Effector memory CD8-positive, alpha-beta T cell (primary cell): ENCODE data around the gene FBXL14.

ENCODE experiments used
- ATAC-seq: fragments of 150-1000 bp; cut with Tn5 transposase; replicated peaks from 2 replicates; pipeline ENCODE4 v1.10.0; 2021; ENCODE audit warnings: mild to moderate bottlenecking, moderate library complexity
- DNase-seq, 3 experiments: peaks; one replicate each; pipeline ENCODE4 v3.0.0; 2021
- H3K27ac Mint-ChIP-seq, 2 donors: one replicate each; pipeline ENCODE4 v1.8.0; 2022; ENCODE audit warnings: mild to moderate bottlenecking in 2 of 2, mixed read lengths in 2 of 2, moderate library complexity in 2 of 2
- H3K27me3 Mint-ChIP-seq, 2 donors: one replicate each; pipeline ENCODE4 v1.8.0; 2022; ENCODE audit warnings: mixed read lengths in 2 of 2
- H3K36me3 Mint-ChIP-seq: one replicate; pipeline ENCODE4 v1.8.0; 2022; ENCODE audit warnings: mild to moderate bottlenecking, moderate library complexity, mixed read lengths; ENCODE audit not compliant: insufficient read depth
- H3K4me1 Mint-ChIP-seq, 2 donors: one replicate each; pipeline ENCODE4 v1.8.0; 2022; ENCODE audit warnings: low read depth in 2 of 2, mixed read lengths in 2 of 2
- H3K4me3 Mint-ChIP-seq, 2 donors: one replicate each; pipeline ENCODE4 v1.8.0; 2022; ENCODE audit warnings: mild to moderate bottlenecking in 2 of 2, mixed read lengths in 2 of 2, moderate library complexity in 2 of 2
- H3K9me3 Mint-ChIP-seq, 2 donors: one replicate each; pipeline ENCODE4 v1.8.0; 2022; ENCODE audit warnings: mixed read lengths in 2 of 2

FBXL14 gene

GRCh38 chr12:1528791-1529190 lies 65.6 kb downstream of the FBXL14 start:
- DNase-seq, result no peak
- H3K27me3 Mint-ChIP-seq, result peaks cover 78 to 88% of the 10 kb centered on the region in 2 donors
- no peak for ATAC-seq
- H3K27ac Mint-ChIP-seq, result no peak overlapping the region
- H3K36me3 Mint-ChIP-seq, result peaks cover 20% of the 10 kb centered on the region
- H3K9me3 Mint-ChIP-seq, result no peaks in the 10 kb centered on the region
- no peak overlapping the region for H3K4me3 Mint-ChIP-seq
- peaks cover 29 to 30% of the 10 kb centered on the region in 2 donors for H3K4me1 Mint-ChIP-seq

DNA sequence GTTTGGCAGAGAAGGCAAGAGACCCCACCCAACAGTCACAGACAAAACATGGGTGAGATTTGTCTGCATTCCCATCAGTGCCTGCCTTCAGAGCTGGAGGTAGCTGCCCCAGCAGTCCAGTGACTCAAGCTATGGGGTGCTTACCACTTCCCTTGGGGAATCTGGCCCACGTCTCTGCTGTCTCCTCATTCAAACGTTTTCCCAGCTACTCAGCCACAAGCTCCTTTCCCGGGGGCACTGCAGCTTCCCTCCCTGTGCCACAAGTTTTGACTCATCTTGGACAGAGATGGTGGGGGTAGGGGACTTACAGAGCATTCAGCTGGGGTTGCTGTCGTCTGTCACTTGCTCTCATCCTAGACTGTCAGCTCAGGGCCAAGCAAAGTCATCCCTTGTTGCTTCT lies 66.6 kb downstream of the FBXL14 start:
- Mint-ChIP-seq H3K36me3 (peaks cover 16% of the 10 kb centered on the region), H3K4me1 (peaks cover 19% of the 10 kb centered on the region in 2 donors), H3K27me3 (peaks cover 76 to 88% of the 10 kb centered on the region in 2 donors), H3K27ac (no peak overlapping the region), H3K4me3 (no peak overlapping the region), H3K9me3 (no peaks in the 10 kb centered on the region)
- ATAC-seq (no peak), DNase-seq (no peak)

GRCh38 chr12:1525858-1526257 lies 68.5 kb downstream of the FBXL14 start:
- no peak overlapping the region for H3K4me3 Mint-ChIP-seq
- peaks cover 8% of the 10 kb centered on the region for H3K36me3 Mint-ChIP-seq
- no peaks in the 10 kb centered on the region for H3K9me3 Mint-ChIP-seq
- H3K4me1 Mint-ChIP-seq, result peaks cover 4% of the 10 kb centered on the region in 2 donors
- peaks cover 64 to 71% of the 10 kb centered on the region in 2 donors for H3K27me3 Mint-ChIP-seq
- ATAC-seq (no peak), DNase-seq (no peak)
- H3K27ac Mint-ChIP-seq, result no peak overlapping the region

- DNase-seq (no peak), ATAC-seq (no peak)
- Mint-ChIP-seq H3K9me3 (no peaks in the 10 kb centered on the region), H3K4me1 (no peaks in the 10 kb centered on the region), H3K27ac (no peak overlapping the region), H3K4me3 (no peak overlapping the region), H3K27me3 (peaks cover 67 to 76% of the 10 kb centered on the region in 2 donors), H3K36me3 (peaks cover 2% of the 10 kb centered on the region)
Observed at GRCh38 chr12:1523558-1524050, 70.8 kb downstream of the FBXL14 start.

GRCh38 chr12:1523046-1523445 lies 71.3 kb downstream of the FBXL14 start:
- Mint-ChIP-seq H3K4me1 (no peaks in the 10 kb centered on the region), H3K27me3 (peaks cover 61 to 76% of the 10 kb centered on the region in 2 donors), H3K27ac (no peak overlapping the region), H3K4me3 (no peak overlapping the region), H3K36me3 (peaks cover 2% of the 10 kb centered on the region), H3K9me3 (no peaks in the 10 kb centered on the region)
- DNase-seq (no peak), ATAC-seq (no peak)

DNA sequence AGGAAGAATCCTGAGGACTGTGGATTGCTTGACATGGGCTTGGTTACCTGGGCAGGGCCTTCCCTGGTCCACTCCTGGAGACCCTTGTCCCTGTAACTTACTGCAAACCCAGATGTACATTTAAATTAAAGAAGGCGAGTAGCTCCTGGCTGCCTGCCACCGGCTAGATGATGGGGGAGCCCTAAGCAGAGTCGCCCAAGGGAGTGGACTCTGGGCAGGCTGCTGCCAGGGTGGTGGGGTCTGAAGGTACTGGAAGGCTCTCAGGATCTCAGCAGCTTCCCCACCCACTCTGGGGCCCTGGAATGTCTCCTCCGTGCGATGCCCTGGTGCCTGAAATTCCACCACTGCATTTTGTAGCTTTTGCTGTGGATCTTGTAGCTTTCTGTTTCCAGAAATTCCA lies 74.7 kb downstream of the FBXL14 start:
- peaks cover 2% of the 10 kb centered on the region for H3K36me3 Mint-ChIP-seq
- H3K27me3 Mint-ChIP-seq, result peaks cover 28 to 48% of the 10 kb centered on the region in 2 donors
- H3K9me3 Mint-ChIP-seq, result no peaks in the 10 kb centered on the region
- H3K4me3 Mint-ChIP-seq, result no peak overlapping the region
- no peak overlapping the region for H3K27ac Mint-ChIP-seq
- no peaks in the 10 kb centered on the region for H3K4me1 Mint-ChIP-seq
- DNase-seq, result no peak
- no peak for ATAC-seq

GRCh38 chr12:1518591-1519516 lies 75.5 kb downstream of the FBXL14 start:
- Mint-ChIP-seq H3K36me3 (peaks cover 2% of the 10 kb centered on the region), H3K4me3 (no peak overlapping the region), H3K9me3 (no peaks in the 10 kb centered on the region), H3K27ac (no peak overlapping the region), H3K27me3 (peaks cover 20 to 41% of the 10 kb centered on the region in 2 donors), H3K4me1 (no peaks in the 10 kb centered on the region)
- ATAC-seq (no peak), DNase-seq (no peak)

GRCh38 chr12:1517734-1518525 lies 76.5 kb downstream of the FBXL14 start:
- no peaks in the 10 kb centered on the region for H3K9me3 Mint-ChIP-seq
- no peak overlapping the region for H3K4me3 Mint-ChIP-seq
- peaks cover 15 to 32% of the 10 kb centered on the region in 2 donors for H3K27me3 Mint-ChIP-seq
- H3K27ac Mint-ChIP-seq, result no peak overlapping the region
- H3K4me1 Mint-ChIP-seq, result no peaks in the 10 kb centered on the region
- DNase-seq (no peak), ATAC-seq (no peak)
- no peaks in the 10 kb centered on the region for H3K36me3 Mint-ChIP-seq

GRCh38 chr12:1517007-1517406 lies 77.4 kb downstream of the FBXL14 start:
- Mint-ChIP-seq H3K4me1 (no peaks in the 10 kb centered on the region), H3K27me3 (peaks cover 15 to 29% of the 10 kb centered on the region in 2 donors), H3K27ac (no peak overlapping the region), H3K36me3 (no peaks in the 10 kb centered on the region), H3K9me3 (no peaks in the 10 kb centered on the region), H3K4me3 (no peak overlapping the region)
- DNase-seq (no peak), ATAC-seq (no peak)
